T-helper 17 cell (primary cell): ENCODE measurements around the gene DGKB. TPM values are rescaled to one million over a fixed set of nuclear protein-coding genes. Genes with fewer than 3 reads are reported as not detected.

ENCODE experiments used
- ATAC-seq: fragments of 150-1000 bp; cut with Tn5 transposase; 2 replicates; pipeline ENCODE4 v1.10.0; 2021; ENCODE audit warnings: mild to moderate bottlenecking, moderate library complexity
- DNase-seq, 3 donors: peaks; one replicate each; pipeline versions ENCODE4 v3.0.0 to v3.0.0-alpha.2; 2020 to 2021
- H3K9me3 ChIP-seq: one replicate; pipeline ENCODE4 v1.7.0; 2013; ENCODE audit warnings: low read length, mild to moderate bottlenecking; ENCODE audit not compliant: control insufficient read depth, poor library complexity, severe bottlenecking
- H3K27ac Mint-ChIP-seq: one replicate; pipeline ENCODE4 v1.8.0; 2022; ENCODE audit warnings: mild to moderate bottlenecking, moderate library complexity, mixed read lengths
- H3K27me3 Mint-ChIP-seq: one replicate; pipeline ENCODE4 v1.8.0; 2022; ENCODE audit warnings: mixed read lengths
- H3K36me3 Mint-ChIP-seq: one replicate; pipeline ENCODE4 v1.8.0; 2022; ENCODE audit warnings: low read depth, mixed read lengths
- H3K4me1 Mint-ChIP-seq: one replicate; pipeline ENCODE4 v1.8.0; 2022; ENCODE audit warnings: mild to moderate bottlenecking, mixed read lengths
- H3K4me3 Mint-ChIP-seq: one replicate; pipeline ENCODE4 v1.8.0; 2022; ENCODE audit warnings: mild to moderate bottlenecking, moderate library complexity, mixed read lengths
- total RNA-seq, 4 donors: library from RNA in 2 of 4; stranded (reverse) in 2 of 4; gene quantifications; one replicate each; pipeline ENCODE4 v1.2.3 and lab custom pipeline; 2022 to 2026

The DGKB gene
- total RNA-seq, 2 donors from 2014 or later: not detected

DNA sequence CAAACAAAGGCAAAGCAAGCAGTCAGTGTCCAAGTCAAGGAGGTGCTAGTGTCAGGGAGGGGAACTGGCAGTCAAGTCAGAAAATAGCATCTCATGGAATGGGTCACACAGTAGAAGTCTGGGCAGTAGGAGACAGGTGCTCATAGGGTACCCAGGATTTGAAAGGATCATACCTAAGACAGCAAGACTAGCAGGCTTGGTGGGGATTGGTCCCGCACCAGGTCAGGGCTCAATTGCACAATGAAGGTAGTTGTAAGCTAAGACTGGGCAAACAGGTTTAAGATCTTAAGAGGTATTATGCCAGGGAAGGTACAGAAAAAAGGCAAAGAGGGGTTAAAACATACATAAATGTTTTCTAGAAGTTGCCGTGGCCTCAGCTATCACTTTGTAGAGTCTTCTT, 731.7 kb downstream of the DGKB start:
- H3K9me3 ChIP-seq: no peaks in the 10 kb centered on the region
- DNase-seq: no peak

DNA sequence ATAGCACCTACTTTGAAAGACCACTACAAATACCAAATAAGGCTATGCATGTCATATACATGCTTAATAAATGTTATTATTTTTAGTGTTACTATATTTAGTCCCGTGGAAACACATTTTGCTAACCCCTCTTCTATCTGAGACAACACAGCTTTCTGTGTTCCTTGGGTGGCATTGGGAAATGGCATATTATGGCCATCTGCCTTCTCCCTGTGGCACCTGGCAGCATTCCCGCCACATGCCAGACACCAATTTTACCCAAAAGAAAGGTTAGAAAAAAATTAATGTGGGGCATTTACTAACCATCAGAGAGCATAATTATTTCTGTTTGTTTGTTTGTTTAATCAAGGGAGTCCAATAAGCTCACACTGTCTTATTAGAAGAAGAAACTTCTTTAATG, 744.4 kb downstream of the DGKB start:
- H3K9me3 ChIP-seq: no peaks in the 10 kb centered on the region
- DNase-seq: no peak
- Mint-ChIP-seq H3K4me1 (peaks cover under 1% of the 10 kb centered on the region), H3K36me3 (no peaks in the 10 kb centered on the region), H3K4me3 (no peak overlapping the region), H3K27ac (no peak overlapping the region), H3K27me3 (no peaks in the 10 kb centered on the region)
- ATAC-seq: no peak

More for the DNA sequence above, 731.7 kb downstream of the DGKB start:
- no peak for ATAC-seq
- Mint-ChIP-seq H3K27ac (no peak overlapping the region), H3K4me1 (no peaks in the 10 kb centered on the region), H3K4me3 (no peak overlapping the region), H3K27me3 (no peaks in the 10 kb centered on the region), H3K36me3 (no peaks in the 10 kb centered on the region)

DNA sequence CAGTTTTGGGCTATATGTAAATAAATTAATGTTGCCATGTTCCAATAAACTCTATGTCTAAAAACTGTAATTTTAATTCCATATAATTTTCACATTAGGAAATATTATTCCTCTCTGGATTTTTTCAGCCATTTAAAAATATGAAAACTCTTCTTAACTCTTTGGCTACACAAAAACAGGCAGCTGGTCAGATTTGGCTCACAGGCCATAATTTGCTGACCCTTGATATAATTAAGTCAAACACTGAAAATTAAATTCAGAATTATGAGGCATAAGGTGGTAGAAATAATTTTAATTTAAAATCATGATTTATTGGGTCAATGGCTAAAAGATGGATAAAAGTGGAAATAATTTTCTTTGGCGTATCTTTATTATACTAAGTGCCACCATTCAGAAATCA, 746.1 kb downstream of the DGKB start:
- DNase-seq (no peak), ATAC-seq (no peak)
- H3K27me3 Mint-ChIP-seq: no peaks in the 10 kb centered on the region
- H3K27ac Mint-ChIP-seq: no peak overlapping the region
- H3K4me3 Mint-ChIP-seq: no peak overlapping the region
- H3K9me3 ChIP-seq: no peaks in the 10 kb centered on the region
- peaks cover 2% of the 10 kb centered on the region for H3K4me1 Mint-ChIP-seq
- H3K36me3 Mint-ChIP-seq: no peaks in the 10 kb centered on the region

DNA sequence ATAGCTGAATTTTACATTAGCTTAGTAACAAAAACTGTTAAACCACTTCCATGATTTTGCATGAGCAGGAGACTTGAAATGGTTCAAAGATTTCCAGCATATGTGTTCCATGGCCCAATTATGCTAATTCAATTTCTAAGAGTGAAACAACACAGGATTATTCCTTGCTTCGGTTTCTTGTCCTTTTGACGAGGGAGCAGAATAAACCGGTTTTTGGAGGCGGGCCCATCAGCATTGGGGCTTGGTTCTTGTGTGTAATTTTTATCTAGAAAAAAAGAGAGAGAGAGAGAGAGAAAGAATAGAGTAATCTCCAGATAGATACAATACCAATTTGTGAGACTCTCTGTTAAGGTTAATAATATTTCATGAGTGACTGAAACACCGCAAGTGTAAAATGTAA, 753.6 kb downstream of the DGKB start:
- no peak overlapping the region for H3K4me3 Mint-ChIP-seq
- no peak for DNase-seq
- H3K27ac Mint-ChIP-seq: no peak overlapping the region
- no peaks in the 10 kb centered on the region for H3K36me3 Mint-ChIP-seq
- H3K4me1 Mint-ChIP-seq: peaks cover 2% of the 10 kb centered on the region
- H3K27me3 Mint-ChIP-seq: no peaks in the 10 kb centered on the region
- no peak for ATAC-seq
- no peaks in the 10 kb centered on the region for H3K9me3 ChIP-seq

DNA sequence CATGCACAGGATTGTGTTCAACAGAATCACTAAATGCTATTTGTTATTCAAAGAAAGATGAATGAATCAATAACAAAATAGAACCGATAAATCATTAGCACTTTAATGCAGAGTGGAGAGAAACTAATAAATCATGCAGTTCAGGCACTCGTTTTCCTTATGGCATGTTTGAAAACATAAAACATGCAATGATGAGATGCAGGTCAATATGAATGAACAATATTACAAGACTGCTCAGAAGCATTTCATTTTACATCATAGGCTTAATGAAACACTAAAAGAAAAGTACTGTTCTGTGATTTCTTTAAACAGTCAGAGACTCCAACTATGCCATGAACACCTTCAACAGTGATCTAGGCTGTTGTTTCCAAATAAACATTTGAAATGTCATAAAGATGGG, 755.0 kb downstream of the DGKB start:
- no peak overlapping the region for H3K4me3 Mint-ChIP-seq
- no peaks in the 10 kb centered on the region for H3K27me3 Mint-ChIP-seq
- no peaks in the 10 kb centered on the region for H3K36me3 Mint-ChIP-seq
- H3K9me3 ChIP-seq: no peaks in the 10 kb centered on the region
- DNase-seq (no peak), ATAC-seq (no peak)
- H3K27ac Mint-ChIP-seq: no peak overlapping the region
- no peaks in the 10 kb centered on the region for H3K4me1 Mint-ChIP-seq

DNA sequence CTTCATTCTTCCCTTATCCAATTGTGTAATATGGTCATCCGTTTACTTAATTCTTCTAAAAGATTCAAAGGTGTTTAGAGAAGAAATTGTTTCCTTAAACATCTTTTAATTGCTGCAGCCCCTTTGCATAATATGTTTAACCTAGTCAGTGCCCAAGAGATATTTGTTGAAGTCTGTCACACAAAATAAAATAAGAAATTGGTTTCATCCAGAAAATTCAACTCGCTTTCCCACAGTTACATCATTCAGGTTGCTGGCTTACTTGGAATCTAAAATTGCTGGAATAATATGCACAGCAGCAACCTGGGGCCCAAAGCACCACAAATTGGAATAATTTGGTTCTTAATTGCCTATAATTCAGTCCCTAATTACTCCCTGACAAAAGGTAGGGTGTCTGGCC, 758.0 kb downstream of the DGKB start:
- no peaks in the 10 kb centered on the region for H3K4me1 Mint-ChIP-seq
- no peaks in the 10 kb centered on the region for H3K27me3 Mint-ChIP-seq
- H3K36me3 Mint-ChIP-seq: no peaks in the 10 kb centered on the region
- no peak for DNase-seq
- H3K4me3 Mint-ChIP-seq: no peak overlapping the region
- no peak overlapping the region for H3K27ac Mint-ChIP-seq
- ATAC-seq: no peak
- H3K9me3 ChIP-seq: no peaks in the 10 kb centered on the region

DNA sequence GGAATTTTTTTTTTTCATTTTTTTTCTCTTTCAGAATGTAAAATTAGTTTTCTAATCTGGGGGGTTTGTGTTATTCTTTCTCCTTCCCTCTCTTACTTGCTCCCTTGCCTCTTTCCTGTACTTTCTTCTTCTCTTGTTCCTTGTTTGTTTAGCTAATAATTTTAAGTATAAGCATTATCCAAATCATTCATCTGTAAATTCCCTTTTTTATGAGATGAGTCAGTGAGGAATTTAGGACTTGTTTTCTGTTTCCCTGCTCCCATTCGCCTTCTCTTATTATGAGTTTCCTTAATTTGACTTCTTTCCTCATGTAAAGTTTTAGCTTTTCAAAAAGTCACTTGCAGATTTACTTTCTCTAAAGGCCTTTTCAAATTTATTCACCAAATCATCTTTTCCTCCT, 758.4 kb downstream of the DGKB start:
- Mint-ChIP-seq H3K4me3 (no peak overlapping the region), H3K27ac (no peak overlapping the region), H3K27me3 (no peaks in the 10 kb centered on the region), H3K4me1 (no peaks in the 10 kb centered on the region), H3K36me3 (no peaks in the 10 kb centered on the region)
- ATAC-seq (no peak), DNase-seq (no peak)
- no peaks in the 10 kb centered on the region for H3K9me3 ChIP-seq

DNA sequence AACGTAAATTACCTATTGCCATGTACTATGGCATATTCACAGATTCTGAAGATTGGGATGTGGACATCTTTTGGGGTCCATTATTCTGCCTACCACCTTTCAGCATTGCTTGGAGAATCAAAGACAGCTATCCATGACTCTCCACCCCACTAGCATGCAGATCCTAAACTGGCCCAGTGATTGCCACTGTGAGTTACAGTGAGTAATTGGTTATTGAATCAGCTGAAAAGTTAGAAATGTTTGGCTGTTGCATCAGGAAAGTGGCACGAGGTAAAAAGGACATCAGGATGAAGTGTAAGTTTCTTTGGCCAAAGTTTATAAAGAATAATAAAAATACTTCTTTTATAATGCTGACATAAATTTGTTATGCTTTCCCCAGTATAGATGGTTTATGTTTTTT, 764.9 kb downstream of the DGKB start:
- DNase-seq: no peak
- no peaks in the 10 kb centered on the region for H3K4me1 Mint-ChIP-seq
- no peaks in the 10 kb centered on the region for H3K36me3 Mint-ChIP-seq
- H3K27ac Mint-ChIP-seq: no peak overlapping the region
- ATAC-seq: no peak
- no peaks in the 10 kb centered on the region for H3K9me3 ChIP-seq
- no peaks in the 10 kb centered on the region for H3K27me3 Mint-ChIP-seq
- H3K4me3 Mint-ChIP-seq: no peak overlapping the region

DNA sequence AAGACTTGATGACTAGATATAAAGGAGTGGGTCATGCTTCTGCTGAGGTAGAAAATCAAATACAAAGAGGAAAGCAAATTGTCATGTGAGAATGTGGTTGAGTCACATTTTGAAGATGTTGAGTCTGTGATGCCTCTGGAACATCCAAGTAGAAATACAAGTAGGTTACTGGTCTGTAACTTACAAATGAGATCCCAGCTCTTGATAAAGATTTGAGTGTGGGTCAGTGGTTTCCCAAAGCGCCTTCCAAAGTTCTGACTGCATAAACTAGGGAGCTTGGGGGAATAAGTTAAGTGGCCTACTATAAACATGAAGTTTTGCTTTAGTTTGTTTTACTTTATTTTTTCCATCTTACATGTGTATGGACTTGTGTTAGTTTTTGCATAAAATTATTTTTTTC, 768.8 kb downstream of the DGKB start:
- no peaks in the 10 kb centered on the region for H3K9me3 ChIP-seq
- no peak for ATAC-seq
- H3K4me1 Mint-ChIP-seq: no peaks in the 10 kb centered on the region
- no peaks in the 10 kb centered on the region for H3K27me3 Mint-ChIP-seq
- H3K36me3 Mint-ChIP-seq: no peaks in the 10 kb centered on the region
- H3K4me3 Mint-ChIP-seq: no peak overlapping the region
- H3K27ac Mint-ChIP-seq: no peak overlapping the region
- no peak for DNase-seq

DNA sequence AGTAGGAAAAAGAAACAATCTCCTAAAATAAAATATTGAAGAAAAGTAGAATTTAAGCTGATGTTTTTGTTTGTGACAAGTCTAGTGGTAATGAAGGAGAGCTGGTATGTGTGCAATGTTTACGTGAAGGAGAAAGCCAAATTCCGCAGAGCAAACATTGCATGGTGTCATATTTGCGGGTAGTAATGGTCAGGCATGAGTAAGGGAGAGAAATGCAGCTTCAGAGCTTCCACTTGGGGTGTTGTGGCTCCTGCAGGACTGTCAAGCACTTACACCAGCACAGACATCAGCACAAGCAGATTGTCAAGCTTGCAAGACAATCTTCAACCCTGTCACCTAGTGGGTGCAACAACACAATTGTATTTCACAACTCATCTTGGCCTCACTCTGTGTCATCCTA, 776.6 kb downstream of the DGKB start:
- Mint-ChIP-seq H3K4me3 (no peak overlapping the region), H3K4me1 (peaks cover 2% of the 10 kb centered on the region), H3K27ac (no peak overlapping the region), H3K27me3 (no peaks in the 10 kb centered on the region), H3K36me3 (no peaks in the 10 kb centered on the region)
- ATAC-seq (no peak), DNase-seq (no peak)
- no peaks in the 10 kb centered on the region for H3K9me3 ChIP-seq

DNA sequence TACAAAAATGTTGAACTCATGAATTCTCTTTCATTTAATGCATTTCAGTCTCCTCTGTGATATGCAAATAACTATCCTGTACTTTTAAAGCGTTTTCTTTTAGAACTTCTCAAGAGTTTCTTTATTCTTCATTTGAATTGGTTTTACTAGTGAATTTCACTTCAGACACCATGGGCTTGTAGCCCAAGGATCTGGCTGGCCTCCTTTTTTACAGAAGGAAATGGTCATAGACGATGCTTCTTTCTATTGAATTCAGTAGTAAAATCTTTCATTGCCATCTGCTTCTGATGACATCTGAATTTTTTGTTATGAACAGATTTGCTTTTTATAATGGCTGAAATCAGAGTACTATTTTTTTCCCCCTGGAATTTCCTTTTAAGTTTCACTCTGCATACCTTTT, 777.8 kb downstream of the DGKB start:
- H3K27ac Mint-ChIP-seq: no peak overlapping the region
- H3K9me3 ChIP-seq: no peaks in the 10 kb centered on the region
- no peak for DNase-seq
- H3K4me1 Mint-ChIP-seq: peaks cover 2% of the 10 kb centered on the region
- H3K27me3 Mint-ChIP-seq: no peaks in the 10 kb centered on the region
- no peaks in the 10 kb centered on the region for H3K36me3 Mint-ChIP-seq
- no peak for ATAC-seq
- no peak overlapping the region for H3K4me3 Mint-ChIP-seq

DNA sequence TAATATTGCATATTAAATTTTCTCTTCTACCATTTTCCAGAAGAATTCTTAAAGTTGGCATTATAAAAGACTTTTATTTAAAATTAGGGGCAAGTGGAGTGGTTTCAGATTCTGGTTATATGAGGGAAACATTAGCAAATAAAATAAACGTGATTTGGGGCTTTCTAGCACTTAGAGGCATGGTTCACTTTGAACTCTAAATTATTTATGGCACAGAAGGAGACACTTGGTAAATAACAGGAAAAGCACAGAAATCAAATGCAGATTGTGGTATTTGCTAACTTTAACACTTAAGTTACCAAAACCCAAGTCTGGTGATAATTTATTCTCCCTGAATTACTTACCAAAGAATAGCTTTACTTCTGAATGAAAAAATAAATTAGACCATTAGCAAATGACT, 778.6 kb downstream of the DGKB start:
- H3K36me3 Mint-ChIP-seq: no peaks in the 10 kb centered on the region
- H3K4me3 Mint-ChIP-seq: no peak overlapping the region
- ATAC-seq (no peak), DNase-seq (no peak)
- peaks cover 2% of the 10 kb centered on the region for H3K4me1 Mint-ChIP-seq
- H3K27me3 Mint-ChIP-seq: no peaks in the 10 kb centered on the region
- H3K9me3 ChIP-seq: no peaks in the 10 kb centered on the region
- H3K27ac Mint-ChIP-seq: no peak overlapping the region

DNA sequence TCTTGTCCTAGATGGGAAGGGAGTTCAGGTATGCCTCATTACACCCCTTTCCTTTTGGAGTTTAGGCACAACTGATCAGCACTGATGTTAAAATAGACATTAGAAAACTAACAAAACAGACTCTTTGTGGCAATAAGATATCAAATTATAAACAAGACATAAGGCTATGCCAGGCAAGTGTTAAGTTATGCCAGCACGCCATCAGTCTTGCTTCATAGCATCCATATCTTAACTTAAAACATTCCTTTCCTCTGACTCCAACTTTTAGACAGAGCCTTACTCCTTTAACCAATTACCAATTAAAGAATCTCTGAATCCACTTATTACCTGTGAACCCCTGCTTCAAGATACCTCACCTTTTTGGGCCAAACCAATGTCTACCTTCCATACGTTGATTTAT, 786.9 kb downstream of the DGKB start:
- DNase-seq (no peak), ATAC-seq (no peak)
- H3K36me3 Mint-ChIP-seq: no peaks in the 10 kb centered on the region

DNA sequence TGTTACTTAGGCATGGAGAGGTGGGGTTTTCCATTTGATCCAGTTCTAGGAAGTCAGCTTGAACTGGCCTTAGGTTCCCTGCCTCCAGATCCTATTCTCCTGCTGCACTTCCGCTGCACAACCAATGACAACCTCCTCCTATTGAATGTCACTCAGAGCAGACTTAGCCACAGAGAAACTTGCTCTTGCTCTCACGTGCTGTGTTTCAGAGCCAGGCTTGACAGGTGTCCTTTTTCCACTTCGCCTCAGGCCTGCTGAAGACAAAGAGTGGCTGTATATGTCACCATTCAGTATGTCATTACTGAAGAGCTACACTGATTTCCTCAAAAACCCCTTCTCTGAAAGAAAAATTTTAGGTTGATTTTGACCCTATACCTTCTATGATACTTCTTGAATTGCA, 797.7 kb downstream of the DGKB start:
- Mint-ChIP-seq H3K4me1 (peaks cover 2% of the 10 kb centered on the region), H3K27me3 (no peaks in the 10 kb centered on the region), H3K4me3 (no peak overlapping the region), H3K27ac (no peak overlapping the region), H3K36me3 (no peaks in the 10 kb centered on the region)
- no peaks in the 10 kb centered on the region for H3K9me3 ChIP-seq
- DNase-seq: no peak
- ATAC-seq: no peak

More for the DNA sequence above, 786.9 kb downstream of the DGKB start:
- Mint-ChIP-seq H3K4me1 (no peaks in the 10 kb centered on the region), H3K27me3 (no peaks in the 10 kb centered on the region), H3K27ac (no peak overlapping the region), H3K4me3 (no peak overlapping the region)
- no peaks in the 10 kb centered on the region for H3K9me3 ChIP-seq

DNA sequence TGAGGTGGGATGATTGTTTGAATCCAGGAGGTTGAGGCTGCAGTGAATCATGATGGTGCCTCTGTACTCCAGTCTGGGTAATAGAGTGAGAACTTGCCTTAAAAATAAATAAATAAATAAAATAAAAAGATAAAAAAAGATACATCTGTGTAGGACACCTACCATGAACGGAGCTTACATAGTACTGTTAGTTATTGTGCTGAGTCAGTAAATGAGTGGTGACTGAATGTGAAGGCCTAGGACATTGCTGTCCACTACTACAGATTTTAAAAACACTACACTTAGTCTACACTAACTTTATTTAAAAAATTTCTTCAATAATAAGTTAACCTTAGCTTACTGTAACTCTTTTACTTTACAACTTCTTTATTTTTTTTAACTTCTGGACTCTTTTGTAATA, 806.4 kb downstream of the DGKB start:
- no peak for ATAC-seq
- no peak overlapping the region for H3K27ac Mint-ChIP-seq
- no peak for DNase-seq
- no peaks in the 10 kb centered on the region for H3K36me3 Mint-ChIP-seq
- H3K27me3 Mint-ChIP-seq: no peaks in the 10 kb centered on the region
- peaks cover 2% of the 10 kb centered on the region for H3K4me1 Mint-ChIP-seq
- no peak overlapping the region for H3K4me3 Mint-ChIP-seq
- H3K9me3 ChIP-seq: no peaks in the 10 kb centered on the region
